Endometrial microvascular endothelial cells (primary cell): Measurements from ENCODE around the gene PHB1. TPM values are rescaled to one million over a fixed set of nuclear protein-coding genes. Genes with fewer than 3 reads are reported as not detected.

Source experiments
- in situ Hi-C: cut with HindIII; loops from 2 replicates; pipeline ENCODE4 v1.10.0; 2017; ENCODE audit warnings: low sequenced_read_pairs, low pct_unique_long_range_greater_than_20kb; ENCODE audit errors: inconsistent ontology term
- total RNA-seq: library from RNA; depleted of rRNA; stranded (reverse); fragments of >200 nt; gene quantifications from one replicate; pipeline ENCODE4 v1.2.3, GENCODE V29; 2015; ENCODE audit errors: inconsistent ontology term

PHB1 gene
- 246 TPM for total RNA-seq

DNA sequence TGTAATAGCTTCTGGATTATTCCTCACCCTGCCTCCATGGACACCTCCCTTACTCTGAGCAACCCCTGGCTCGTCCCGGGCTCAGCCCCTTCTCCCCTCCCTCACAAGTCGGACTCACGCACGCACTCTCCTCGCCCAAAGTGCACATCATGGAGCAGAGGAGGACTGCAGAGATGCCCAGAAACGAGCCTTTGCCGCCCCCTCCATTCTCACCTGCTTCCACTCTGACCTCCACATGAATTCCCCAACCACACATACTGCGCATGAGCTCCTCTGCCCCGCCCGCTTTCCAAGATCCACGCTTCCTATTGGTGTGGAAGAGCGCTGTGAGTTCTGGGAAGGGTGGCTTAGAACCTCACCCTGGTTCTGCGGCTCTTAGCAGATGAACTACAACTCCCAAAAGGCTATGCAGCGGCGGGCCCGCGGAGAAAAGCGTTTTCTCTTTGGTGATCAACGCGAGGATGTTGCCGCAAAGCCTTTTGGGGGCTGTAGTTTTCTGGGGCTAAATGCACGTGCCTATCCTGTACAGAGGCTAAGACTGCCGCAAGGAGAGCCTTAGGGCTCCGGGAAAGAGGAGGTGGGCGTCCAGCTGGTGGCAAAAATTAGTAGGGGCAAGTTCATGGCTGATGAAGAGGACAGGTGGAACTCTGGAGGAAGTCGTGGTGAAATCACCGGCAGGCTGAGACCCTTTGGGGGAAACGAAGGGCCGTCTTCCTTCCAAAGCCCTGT lies at the start of gene PHB1:
Gene PHB1 (minus strand): TSS at position 261 of the 729 bp plus-strand sequence. CDS start 1,618 bp downstream, outside the sequence.
- in situ Hi-C loops, result no loop called here

DNA sequence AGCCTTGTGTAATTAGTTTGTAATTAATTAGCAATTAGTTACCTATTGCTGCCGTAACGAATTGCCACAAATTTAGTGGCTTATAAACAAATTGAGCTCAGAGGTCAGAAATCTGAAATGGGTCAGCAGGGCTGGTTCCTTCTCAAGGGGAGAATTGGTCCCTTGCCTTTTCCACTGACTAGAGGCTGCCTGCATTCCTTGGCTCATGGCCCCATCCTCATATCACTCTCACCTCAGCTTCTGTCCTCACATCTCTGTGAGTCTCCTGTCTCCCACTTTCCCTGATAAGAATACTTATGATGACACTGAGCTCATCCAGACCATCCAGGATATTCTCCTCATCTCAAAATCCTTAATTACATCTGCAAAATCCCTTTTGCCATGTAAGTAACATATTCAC lies 49.4 kb upstream of the PHB1 start:
- in situ Hi-C loops, result no loop called here

DNA sequence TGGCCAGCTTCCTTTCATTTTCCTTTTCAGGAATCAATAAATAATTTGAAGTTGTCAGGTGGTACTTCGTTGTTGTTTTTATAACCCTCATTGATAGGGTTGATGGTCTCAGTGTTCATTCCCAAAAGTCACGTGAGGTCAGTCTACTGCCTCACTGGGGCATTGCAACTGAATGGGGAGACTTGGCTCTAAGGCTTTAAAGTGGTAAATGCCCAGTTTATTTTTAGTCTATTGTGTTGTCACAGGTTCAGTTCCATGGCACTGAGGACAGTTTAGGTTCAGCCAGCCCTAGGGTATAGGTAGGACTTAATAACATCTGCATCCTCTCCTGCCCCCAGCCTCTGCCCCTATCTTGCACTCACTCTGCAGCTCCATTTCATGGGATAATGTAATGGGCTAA lies 46.9 kb upstream of the PHB1 start:
- in situ Hi-C loops, result no loop called here

DNA sequence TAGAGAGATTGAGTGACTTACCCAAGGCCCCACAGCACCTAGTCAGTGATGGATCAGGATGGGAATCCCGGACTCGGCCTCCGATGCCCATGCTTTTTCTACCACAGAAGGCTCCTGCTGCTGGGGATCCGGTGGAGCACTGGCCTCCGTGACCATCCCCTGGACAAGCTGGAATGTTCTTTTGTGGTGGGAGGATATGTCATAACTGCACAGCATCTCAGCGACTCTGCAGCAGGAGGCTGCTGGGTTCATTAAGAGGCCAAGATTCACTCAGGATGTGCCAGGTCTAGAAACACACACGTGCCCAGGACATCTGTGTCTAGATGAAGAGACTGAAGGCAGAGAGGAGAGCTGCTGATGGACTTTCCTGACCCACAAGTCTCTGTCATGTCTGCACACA lies 45.7 kb upstream of the PHB1 start:
- in situ Hi-C loops, result no loop called here

DNA sequence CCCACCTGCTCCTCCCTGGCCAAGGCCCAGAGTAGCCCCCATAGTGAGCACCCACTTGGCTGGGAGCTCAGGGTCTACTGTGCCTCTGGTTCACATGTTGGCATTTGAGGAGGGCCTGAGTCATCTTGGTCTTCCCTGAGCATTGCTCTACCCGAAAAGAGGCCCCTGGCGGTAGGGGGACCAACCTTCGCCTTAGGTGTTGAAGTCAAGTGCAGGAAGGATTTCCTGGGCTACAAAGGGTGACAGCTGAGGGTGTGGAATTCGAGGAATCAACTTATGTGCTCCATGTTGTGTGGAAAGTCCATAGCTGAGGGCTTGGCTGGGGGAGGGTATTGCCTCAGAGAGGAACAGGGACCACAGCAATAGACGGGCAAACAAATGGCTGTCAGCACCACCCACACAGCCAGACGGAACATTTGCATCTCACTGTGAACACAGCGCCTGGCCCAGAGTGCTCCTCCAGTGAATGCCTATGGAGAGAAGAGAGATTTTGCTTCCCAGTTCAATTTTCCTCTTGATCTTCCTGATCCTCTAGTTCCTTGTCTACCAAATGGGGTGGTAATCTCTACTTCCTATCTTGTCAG lies 44.8 kb upstream of the PHB1 start:
- in situ Hi-C loops, result no loop called here

DNA sequence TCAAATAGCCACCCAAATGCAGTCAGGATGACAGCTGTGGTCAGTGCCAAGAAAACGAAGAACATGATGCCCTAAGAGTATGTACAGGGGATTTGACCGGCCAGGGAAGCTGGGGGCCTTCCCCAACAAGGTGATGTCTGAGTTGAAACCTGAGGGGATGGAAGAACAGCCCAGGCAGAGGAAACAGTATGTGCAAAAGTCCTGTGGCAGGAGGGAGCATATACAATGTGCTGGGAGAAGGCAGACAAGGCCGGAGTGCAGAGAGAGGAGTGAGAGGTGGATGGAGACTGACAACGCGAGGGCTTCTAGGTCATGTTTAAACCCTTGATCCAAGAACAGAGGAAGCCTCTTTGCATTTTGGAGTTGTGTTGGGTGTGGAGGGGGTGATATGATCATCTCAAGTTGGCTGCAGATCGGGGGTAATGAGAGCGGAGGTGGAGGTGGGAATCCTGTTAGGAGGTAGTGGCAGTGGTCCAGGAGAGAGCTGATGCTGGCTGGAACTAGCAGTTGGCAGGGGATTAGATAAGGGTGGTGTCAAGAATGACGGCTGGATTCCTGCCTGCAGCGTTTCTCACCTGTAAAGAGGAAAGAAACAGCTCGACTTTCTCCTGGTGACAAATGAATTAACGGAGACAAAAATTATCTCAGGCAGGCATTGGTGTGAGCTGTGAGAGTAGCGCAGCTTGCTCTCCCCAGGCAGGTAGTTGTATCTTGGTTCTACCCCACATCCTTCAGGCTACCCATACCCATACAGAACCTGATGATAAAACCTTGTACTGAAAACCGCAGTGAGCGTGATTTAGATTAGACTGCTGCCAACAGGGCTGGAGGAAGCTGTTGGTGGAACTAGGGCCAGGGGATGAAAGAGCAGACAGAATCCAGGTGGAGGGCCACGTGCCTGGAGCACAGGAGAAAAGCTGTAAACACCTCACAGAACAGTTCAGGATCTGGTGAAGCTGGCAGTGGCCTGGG lies 43.2 kb upstream of the PHB1 start:
- in situ Hi-C loops, result no loop called here

DNA sequence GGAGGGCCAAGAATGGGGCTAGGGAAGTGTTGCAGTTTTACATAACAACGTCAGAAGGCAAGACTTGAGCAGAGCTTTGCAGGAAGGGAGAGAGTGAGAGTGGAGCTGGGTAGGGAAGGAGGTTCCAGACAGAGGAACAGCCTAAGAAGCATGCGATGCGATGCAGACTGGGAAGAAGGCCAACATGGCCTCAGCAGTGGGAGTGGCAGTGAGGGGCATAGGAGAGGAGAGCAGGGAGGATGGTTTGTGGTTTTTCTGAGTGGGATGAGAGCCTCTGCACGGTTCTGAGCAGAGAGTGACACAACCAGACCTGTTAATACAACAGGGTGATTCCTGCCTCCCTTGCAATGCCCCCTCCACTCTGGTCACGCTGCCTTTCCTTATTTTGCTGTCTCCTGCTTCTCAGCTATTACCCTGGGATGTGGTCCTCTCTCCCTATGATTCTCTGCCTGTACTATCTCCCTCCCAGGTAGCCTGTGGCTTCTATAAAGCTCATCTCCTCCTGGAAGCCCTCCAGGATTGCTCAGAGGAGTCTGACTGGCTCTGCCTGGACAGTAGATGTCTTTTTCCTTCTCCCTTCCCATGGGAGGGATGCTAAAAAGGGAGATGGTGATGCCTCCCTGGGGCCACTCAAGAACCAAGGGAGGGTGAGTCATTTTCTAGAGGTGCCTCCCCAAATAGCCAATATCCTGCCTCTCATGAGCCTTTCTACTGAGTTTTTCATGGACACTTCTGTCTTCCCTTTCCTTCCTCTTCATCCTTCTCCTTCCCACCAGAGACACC lies 41.7 kb upstream of the PHB1 start:
- in situ Hi-C loops, result no loop called here

DNA sequence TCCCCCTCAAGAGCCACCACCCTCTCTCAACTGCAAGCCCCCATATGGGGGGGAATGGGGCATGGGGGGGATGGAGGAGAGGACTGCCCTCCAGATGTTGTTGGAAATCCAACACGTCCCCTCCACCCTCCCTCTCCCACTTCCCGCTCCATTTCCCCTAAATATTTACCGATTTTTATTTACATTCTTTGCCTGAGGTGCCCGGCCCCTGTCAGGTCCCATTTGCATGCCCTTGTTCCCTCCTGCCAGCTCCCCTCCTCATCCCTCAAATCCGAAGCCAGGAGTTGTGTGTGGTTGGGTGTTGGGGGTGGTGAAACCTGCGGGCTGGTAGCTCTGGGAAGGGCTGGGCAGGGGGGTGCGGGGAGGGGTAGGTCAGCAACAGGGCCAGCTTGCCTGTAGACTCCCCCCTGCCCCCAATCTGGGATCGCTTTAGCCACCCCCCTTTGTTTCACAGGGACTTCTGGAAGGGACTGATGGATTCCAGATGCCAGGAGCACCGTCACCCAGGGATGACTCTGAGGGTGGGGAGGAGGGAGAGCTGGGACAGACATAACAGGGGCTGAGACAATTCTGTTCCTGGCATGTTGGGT lies 40.7 kb upstream of the PHB1 start:
- in situ Hi-C loops, result no loop called here

DNA sequence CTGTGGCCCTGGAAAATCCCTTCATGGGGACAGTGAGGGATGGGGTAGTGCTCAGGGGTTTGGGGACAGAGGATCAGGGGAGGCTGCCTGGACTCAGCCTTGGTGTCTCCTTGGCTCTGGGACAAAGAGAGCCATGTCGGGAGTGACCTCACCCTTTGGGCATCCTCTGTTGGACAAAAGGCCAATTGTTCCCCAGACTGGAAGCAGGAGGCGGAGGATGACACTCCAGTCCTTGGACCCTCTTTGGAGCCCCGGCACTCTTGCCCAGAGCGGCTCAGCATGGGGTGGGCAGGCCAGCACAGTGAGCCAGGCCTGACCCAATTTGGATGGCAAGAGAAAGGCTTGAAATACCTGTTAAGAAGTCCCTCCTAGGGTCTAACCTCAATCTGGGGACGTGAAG lies 39.4 kb upstream of the PHB1 start:
- in situ Hi-C loops, result no loop called here

DNA sequence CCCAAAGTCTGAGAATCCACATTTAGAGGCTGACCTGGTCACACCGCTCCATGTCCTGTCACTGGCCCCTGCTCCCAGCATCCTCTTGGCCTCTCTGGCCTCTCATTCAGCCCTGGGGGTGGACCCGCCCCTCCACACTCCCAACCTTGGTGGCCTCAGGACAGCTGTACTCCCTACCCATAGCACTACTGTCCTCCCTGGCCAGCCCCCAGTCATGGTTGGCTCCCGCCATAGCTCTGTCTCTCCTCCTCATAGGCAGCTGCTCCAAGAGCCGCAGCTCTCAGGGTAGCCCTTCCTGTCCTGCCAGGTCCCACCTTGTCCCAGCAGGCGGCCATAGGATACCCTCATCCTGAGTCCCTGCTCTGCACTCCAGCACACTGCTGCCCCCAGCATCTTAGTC lies 38.0 kb upstream of the PHB1 start:
- in situ Hi-C loops, result no loop called here

DNA sequence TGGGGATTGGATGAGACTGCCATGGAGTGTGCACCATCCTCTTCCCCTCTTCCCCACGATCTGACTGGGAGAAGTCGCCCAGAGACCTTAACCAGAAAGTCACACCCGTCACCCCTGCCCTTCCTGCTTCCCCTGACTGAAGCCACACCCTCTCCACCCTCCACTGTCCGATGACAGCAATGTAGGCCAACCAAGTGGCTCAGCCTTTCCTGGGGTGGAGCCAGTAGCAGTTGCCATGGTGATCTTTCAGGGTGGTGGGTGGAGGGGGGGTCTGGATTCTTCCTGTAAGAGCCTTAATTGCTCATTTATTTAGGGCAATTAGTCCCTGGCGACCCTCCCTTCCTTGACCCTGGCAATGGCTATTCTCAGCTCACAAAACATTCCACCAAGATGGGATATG lies 37.5 kb upstream of the PHB1 start:
- in situ Hi-C loops, result no loop called here

DNA sequence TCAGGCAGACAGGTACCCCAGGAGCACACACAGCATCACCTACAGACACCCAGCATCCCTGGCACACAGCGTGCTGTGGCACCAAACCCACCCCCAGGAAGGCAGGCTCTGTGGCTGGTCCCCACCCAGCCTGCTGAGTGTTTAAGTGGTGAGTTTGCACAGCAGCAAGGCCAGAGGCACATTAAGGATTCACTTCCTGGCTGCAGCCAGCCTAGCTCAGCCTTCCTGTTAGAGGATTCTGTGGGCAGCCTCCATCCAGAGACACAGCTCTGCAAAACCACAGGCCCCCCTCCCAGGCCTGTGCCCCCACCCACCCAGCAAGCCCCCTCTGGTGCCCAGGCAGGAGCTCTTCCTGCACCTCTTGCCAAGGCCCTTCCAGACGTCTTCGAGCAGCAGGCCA lies 36.1 kb upstream of the PHB1 start:
- in situ Hi-C loops, result no loop called here

DNA sequence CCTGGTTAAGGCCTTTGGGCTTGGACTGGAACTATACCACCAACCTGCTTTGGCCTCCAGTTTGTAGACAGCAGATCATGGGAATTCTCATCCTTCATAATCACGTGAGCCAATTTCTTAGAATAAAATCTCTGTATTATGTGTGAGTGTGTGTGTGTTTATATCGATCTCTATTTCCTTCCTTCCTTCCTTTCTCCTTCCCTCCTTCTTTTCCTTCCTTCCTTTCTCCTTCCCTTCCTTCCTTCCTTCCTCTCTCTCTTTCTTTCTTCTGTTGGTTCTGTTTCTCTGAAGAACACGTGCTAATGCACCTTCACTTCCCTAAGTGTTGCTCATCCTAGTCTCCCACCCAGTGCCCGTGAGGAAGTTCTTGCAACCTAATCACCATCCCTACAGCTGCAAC lies 35.5 kb upstream of the PHB1 start:
- in situ Hi-C loops, result no loop called here

DNA sequence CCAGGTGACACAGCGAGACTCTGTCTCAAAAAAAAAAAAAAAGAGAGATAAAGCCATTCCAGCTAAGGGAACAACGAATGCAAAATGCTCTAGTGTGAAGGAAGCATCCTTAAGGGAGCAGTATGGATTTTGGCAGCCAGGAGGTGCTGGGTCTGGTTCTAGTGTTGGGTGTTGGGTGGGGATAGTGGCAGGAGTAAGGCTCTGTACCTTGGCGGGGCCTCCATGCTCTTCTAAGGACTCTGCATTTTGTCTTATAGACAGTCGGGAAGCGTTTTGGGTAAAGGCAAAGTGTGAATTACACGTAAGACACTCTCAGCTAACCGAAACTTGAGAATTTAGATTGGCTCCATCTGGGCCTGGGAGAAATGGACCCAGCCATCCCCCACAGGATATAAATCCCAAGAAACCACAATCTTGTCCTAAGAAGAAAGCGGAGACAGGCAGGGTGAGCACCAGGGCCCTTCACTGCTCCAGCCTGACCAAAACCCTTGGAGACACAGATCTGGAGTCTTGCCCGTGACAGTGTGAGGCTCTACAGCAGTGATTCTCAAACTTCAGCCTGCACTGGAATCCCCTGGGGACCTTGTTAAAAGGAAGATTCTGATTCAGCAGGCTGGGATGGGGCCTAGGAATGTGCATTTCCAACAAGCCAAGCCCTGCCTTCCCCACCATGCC lies 33.1 kb upstream of the PHB1 start:
- in situ Hi-C loops, result no loop called here

DNA sequence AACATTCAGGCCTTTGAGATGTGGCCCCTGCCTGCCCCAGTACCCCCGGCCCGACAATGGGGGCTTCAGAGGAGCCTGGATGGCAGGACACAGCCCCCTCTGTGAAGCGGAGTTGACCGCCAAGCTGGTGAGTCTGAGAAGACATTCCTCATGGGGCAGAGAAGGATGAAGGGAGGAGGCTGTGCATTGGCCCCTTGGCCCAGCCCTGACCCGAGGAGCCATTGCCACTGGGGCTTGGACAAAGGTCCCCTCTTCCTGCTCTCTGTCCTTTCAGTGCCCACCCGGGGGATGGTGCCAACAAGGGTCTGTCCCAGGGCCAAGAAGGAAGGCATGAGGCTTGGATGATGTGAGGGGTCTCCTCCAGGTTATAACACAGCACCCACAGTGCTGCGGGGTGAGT lies 30.9 kb upstream of the PHB1 start:
- in situ Hi-C loops, result no loop called here

DNA sequence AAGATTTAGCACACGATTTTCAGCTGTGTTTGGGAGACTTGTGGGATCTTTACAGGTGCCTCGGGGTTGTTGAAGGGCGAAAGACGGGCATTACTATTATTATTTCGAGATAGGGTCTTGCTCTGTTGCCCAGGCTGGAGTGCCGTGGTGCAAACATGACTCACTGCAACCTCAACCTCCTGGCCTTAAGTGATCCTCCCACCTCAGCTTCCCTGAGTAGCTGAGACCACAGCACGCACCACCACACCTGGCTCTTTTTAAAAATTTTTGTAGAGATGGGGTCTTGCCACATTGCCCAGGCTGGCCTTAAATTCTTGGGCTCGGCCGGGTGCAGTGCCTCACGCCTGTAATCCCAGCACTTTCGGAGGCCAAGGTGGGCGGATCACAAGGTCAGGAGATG lies 29.7 kb upstream of the PHB1 start:
- in situ Hi-C loops, result no loop called here

DNA sequence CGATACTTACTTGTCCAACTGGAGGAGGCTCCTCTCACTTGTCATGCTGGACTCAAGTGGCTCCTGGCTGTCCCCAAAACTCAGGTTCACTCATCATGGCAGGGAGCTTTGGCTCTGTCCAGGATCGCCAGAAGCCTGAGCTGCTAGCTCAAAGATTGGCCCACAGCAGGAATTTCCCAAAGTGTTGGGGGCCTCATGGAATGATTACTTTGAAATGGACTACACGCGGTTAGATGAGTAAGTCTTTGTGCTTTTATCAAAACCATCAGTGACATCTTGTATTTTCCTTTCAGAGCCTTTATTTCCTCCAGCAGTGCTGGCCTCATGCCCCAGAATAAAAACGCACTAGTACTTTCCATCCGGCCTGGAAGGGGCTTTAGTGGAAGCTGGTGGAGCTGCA lies 29.2 kb upstream of the PHB1 start:
- in situ Hi-C loops, result no loop called here

DNA sequence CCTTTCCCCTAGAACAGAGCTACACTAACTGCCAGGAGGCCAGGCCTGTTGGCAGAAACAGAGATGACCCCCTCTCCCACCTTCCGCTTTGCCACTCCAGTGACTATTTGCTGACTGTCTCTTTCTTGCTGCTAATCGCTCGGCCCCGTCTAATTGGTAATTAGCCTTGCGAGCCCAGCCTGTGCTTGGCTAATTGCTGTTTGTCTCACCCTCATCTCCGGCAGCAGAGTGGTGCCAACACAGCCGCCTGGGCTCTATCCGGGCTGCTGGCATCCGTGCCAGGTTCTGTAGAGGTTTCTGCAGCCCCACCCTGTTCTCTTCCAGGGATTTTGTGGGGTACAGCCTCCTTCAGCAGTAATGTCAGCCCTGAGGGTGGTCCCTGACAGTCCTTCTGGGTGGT lies 27.4 kb upstream of the PHB1 start:
- in situ Hi-C loops, result no loop called here
